GOT3 (cell line): ENCODE results near the gene GRIK3.

ENCODE experiments used
- DNase-seq: peaks from one replicate; lab custom pipeline; 2025; ENCODE audit warnings: mixed read lengths; lab: John Stamatoyannopoulos, UW

The GRIK3 gene

GRCh38 chr1:37015713-37016112 lies 18.6 kb downstream of the GRIK3 start:
- DNase-seq = no peak

GRCh38 chr1:37012226-37012625 lies 22.1 kb downstream of the GRIK3 start:
- no peak for DNase-seq

- DNase-seq = no peak
Measured at GRCh38 chr1:37010011-37010410, 24.3 kb downstream of the GRIK3 start.

- DNase-seq = no peak
Measured at GRCh38 chr1:37009521-37009920, 24.8 kb downstream of the GRIK3 start.

GRCh38 chr1:37006132-37006868 lies 28.0 kb downstream of the GRIK3 start:
- DNase-seq = no peak

GRCh38 chr1:37002898-37003297 lies 31.4 kb downstream of the GRIK3 start:
- DNase-seq = no peak

- DNase-seq = no peak
Measured at GRCh38 chr1:37001703-37002102, 32.6 kb downstream of the GRIK3 start.

- DNase-seq = no peak
Measured at GRCh38 chr1:36996106-36996505, 38.2 kb downstream of the GRIK3 start.

- DNase-seq = no peak
Measured at GRCh38 chr1:36994868-36995267, 39.4 kb downstream of the GRIK3 start.

- no peak for DNase-seq
Measured at GRCh38 chr1:36994294-36994693, 40.0 kb downstream of the GRIK3 start.

- DNase-seq = no peak
Measured at GRCh38 chr1:36992139-36992943, 42.0 kb downstream of the GRIK3 start.

GRCh38 chr1:36991551-36991950 lies 42.8 kb downstream of the GRIK3 start:
- DNase-seq = no peak

- DNase-seq = no peak
Measured at GRCh38 chr1:36990928-36991327, 43.4 kb downstream of the GRIK3 start.

- no peak for DNase-seq
Measured at GRCh38 chr1:36989241-36989640, 45.1 kb downstream of the GRIK3 start.

- DNase-seq = no peak
Measured at GRCh38 chr1:36988741-36989193, 45.5 kb downstream of the GRIK3 start.

- DNase-seq = no peak
Measured at GRCh38 chr1:36988321-36988720, 46.0 kb downstream of the GRIK3 start.

- DNase-seq = no peak
Measured at GRCh38 chr1:36987276-36987675, 47.0 kb downstream of the GRIK3 start.

- DNase-seq = no peak
Measured at GRCh38 chr1:36986241-36986985, 47.9 kb downstream of the GRIK3 start.

GRCh38 chr1:36984675-36985074 lies 49.6 kb downstream of the GRIK3 start:
- DNase-seq = no peak

- no peak for DNase-seq
Measured at GRCh38 chr1:36984026-36984425, 50.3 kb downstream of the GRIK3 start.

GRCh38 chr1:36982709-36983108 lies 51.6 kb downstream of the GRIK3 start:
- no peak for DNase-seq

GRCh38 chr1:36981771-36982622 lies 52.3 kb downstream of the GRIK3 start:
- DNase-seq = no peak
